Liver (tissue), 9 donors: Measurements from ENCODE around the gene SORCS2. TPM values are rescaled to one million over a fixed set of nuclear protein-coding genes. Genes with fewer than 3 reads are reported as not detected.

ENCODE experiments used
- DNase-seq: peaks from one replicate; pipeline ENCODE4 v3.0.0-alpha.2; 2017; ENCODE audit warnings: low spot score
- H3K27ac ChIP-seq, 2 donors: one replicate each; pipeline ENCODE4 v1.7.0; 2013; ENCODE audit warnings: inconsistent platforms in 2 of 2, low read length in 2 of 2, control low read depth in 1 of 2, low read depth in 1 of 2, mild to moderate bottlenecking in 1 of 2
- H3K27me3 ChIP-seq, 4 donors: one replicate each; pipeline versions ENCODE4 v1.6.1 to v1.7.0; 2013; ENCODE audit warnings: low read length in 3 of 4, inconsistent platforms in 1 of 4, mild to moderate bottlenecking in 1 of 4, moderate library complexity in 1 of 4; ENCODE audit not compliant: control insufficient read depth in 4 of 4, insufficient read depth in 4 of 4
- H3K36me3 ChIP-seq, 4 donors: one replicate each; pipeline versions ENCODE4 v1.6.1 to v1.7.0; 2013; ENCODE audit warnings: low read length in 3 of 4, mild to moderate bottlenecking in 3 of 4, low read depth in 1 of 4, moderate library complexity in 1 of 4; ENCODE audit not compliant: control insufficient read depth in 4 of 4, insufficient read depth in 3 of 4
- H3K4me1 ChIP-seq, 4 donors: one replicate each; pipeline versions ENCODE4 v1.6.1 to v1.7.0; 2013; ENCODE audit warnings: low read length in 3 of 4, mild to moderate bottlenecking in 3 of 4, moderate library complexity in 1 of 4; ENCODE audit not compliant: control insufficient read depth in 4 of 4, insufficient read depth in 4 of 4
- H3K4me3 ChIP-seq, 3 donors: one replicate each; pipeline versions ENCODE4 v1.6.1 to v1.7.0; 2013; ENCODE audit warnings: low read length in 3 of 3, control low read depth in 1 of 3, low read depth in 1 of 3, mild to moderate bottlenecking in 1 of 3
- H3K9ac ChIP-seq, 2 donors: one replicate each; pipeline ENCODE4 v1.7.0; 2013; ENCODE audit warnings: low read length in 2 of 2, mild to moderate bottlenecking in 2 of 2, moderate library complexity in 2 of 2, control low read depth in 1 of 2, low read depth in 1 of 2
- H3K9me3 ChIP-seq, 4 donors: one replicate each; pipeline versions ENCODE4 v1.6.1 to v1.7.0; 2013; ENCODE audit warnings: low read length in 3 of 4; ENCODE audit not compliant: control insufficient read depth in 4 of 4
- ATF3 ChIP-seq: IDR thresholded peaks from 2 replicates; pipeline ENCODE4 v1.6.1; 2016; ENCODE audit warnings: antibody characterized with exemption
- CTCF ChIP-seq: fragments of 150-350 bp; IDR thresholded peaks from 2 replicates; pipeline ENCODE4 v1.5.1; 2017; ENCODE audit warnings: improper control_type of control experiment, low read depth, low read length; ENCODE audit not compliant: missing input control
- FOXA1 ChIP-seq: IDR thresholded peaks from 2 replicates; pipeline ENCODE4 v1.6.1; 2016; ENCODE audit warnings: antibody characterized with exemption
- FOXA2 ChIP-seq: IDR thresholded peaks from 2 replicates; pipeline ENCODE4 v1.6.1; 2016; ENCODE audit warnings: antibody characterized with exemption
- HNF4A ChIP-seq, 2 donors: conservative IDR thresholded peaks; 2 replicates each; pipeline ENCODE4 v1.6.1; 2016; ENCODE audit warnings: antibody characterized with exemption in 2 of 2, mild to moderate bottlenecking in 2 of 2
- HNF4G ChIP-seq: IDR thresholded peaks from 2 replicates; pipeline ENCODE4 v1.6.1; 2016; ENCODE audit warnings: antibody characterized with exemption
- MAX ChIP-seq: IDR thresholded peaks from 2 replicates; pipeline ENCODE4 v1.6.1; 2016; ENCODE audit warnings: antibody characterized with exemption
- RAD21 ChIP-seq, 2 donors: IDR thresholded peaks; 2 replicates each; pipeline ENCODE4 v1.6.1; 2016; ENCODE audit warnings: antibody characterized with exemption in 2 of 2, mild to moderate bottlenecking in 2 of 2
- REST ChIP-seq: IDR thresholded peaks from 2 replicates; pipeline ENCODE4 v1.6.1; 2016; ENCODE audit warnings: antibody characterized with exemption, mild to moderate bottlenecking
- RXRA ChIP-seq, 2 donors: IDR thresholded peaks; 2 replicates each; pipeline ENCODE4 v1.6.1; 2017 to 2018; ENCODE audit warnings: antibody characterized with exemption in 2 of 2, mild to moderate bottlenecking in 1 of 2
- YY1 ChIP-seq: IDR thresholded peaks from 2 replicates; pipeline ENCODE4 v1.6.1; 2016; ENCODE audit warnings: antibody characterized with exemption, mild to moderate bottlenecking
- ZBTB33 ChIP-seq: IDR thresholded peaks from 2 replicates; pipeline ENCODE4 v1.6.1; 2016; ENCODE audit warnings: antibody characterized with exemption
- WGBS: extraction: QIAGEN DNeasy Blood & Tissue Kit; methylation state at CpG from one replicate; pipeline ENCODE4 v1.1.7; 2013; 5-methylcytosine and 5-hydroxymethylcytosine counted together
- polyA plus RNA-seq, 2 donors: library from polyadenylated mRNA; stranded (reverse) in 1 of 2; unstranded in 1 of 2; fragments of 200-250 nt in 1 of 2; fragments of >200 nt in 1 of 2; fragmentation: Nextera tagmentation in 1 of 2; extraction: Ambion mirVana in 1 of 2; gene quantifications; one replicate each; pipeline versions ENCODE4 v1.2.1 to v1.2.3, GENCODE V29; 2013 to 2015
- total RNA-seq, 2 donors: library from RNA; depleted of rRNA; stranded (reverse); fragments of >200 nt; gene quantifications; one replicate each; pipeline ENCODE4 v1.2.3, GENCODE V29; 2014
- donor health status: healthy.
- donor health status: healthy.
- donor health status: healthy.
- donor health status: healthy.
- donor health status: healthy.

Gene SORCS2
- total and polyA plus RNA-seq, 4 donors: 0.10 to 1.4 (median 0.92) TPM

GRCh38 chr4:7354927-7355326, 162.6 kb downstream of the SORCS2 start:
- no peak overlapping the region for H3K4me3 ChIP-seq
- H3K27ac ChIP-seq: no peak overlapping the region
- no peaks in the 10 kb centered on the region for H3K27me3 ChIP-seq
- H3K9me3 ChIP-seq: no peaks in the 10 kb centered on the region
- no peaks in the 10 kb centered on the region for H3K4me1 ChIP-seq
- no peaks in the 10 kb centered on the region for H3K36me3 ChIP-seq
- WGBS: 88% methylated on average over 5 of the region's 5 CpGs
- TF ChIP-seq ATF3 (no peak), FOXA1 (no peak), CTCF (no peak)
- no peak overlapping the region for H3K9ac ChIP-seq
- no peak for DNase-seq

- Histone ChIP-seq H3K36me3 (no peaks in the 10 kb centered on the region), H3K27me3 (no peaks in the 10 kb centered on the region), H3K4me3 (no peak overlapping the region), H3K27ac (no peak overlapping the region), H3K9me3 (no peaks in the 10 kb centered on the region), H3K9ac (no peak overlapping the region), H3K4me1 (no peaks in the 10 kb centered on the region)
- WGBS: 86% methylated on average over 3 of the region's 3 CpGs
- no peak for DNase-seq
- TF ChIP-seq HNF4G: no peak
- TF ChIP-seq HNF4A (conservative IDR thresholded peaks at IDR 0.05): no peak
- no peak for TF ChIP-seq REST
- no peak for TF ChIP-seq MAX
These were observed 163.5 kb downstream of the SORCS2 start for GRCh38 chr4:7355795-7356194.

GRCh38 chr4:7356667-7357310, 164.5 kb downstream of the SORCS2 start:
- H3K36me3 ChIP-seq: no peaks in the 10 kb centered on the region
- H3K27me3 ChIP-seq: no peaks in the 10 kb centered on the region
- H3K9me3 ChIP-seq: no peaks in the 10 kb centered on the region
- no peak overlapping the region for H3K4me3 ChIP-seq
- no peak for TF ChIP-seq ATF3
- TF ChIP-seq FOXA2: no peak
- TF ChIP-seq YY1: no peak
- no peak for TF ChIP-seq RAD21 (IDR thresholded peaks at IDR 0.05)
- TF ChIP-seq RXRA (IDR thresholded peaks at IDR 0.05): no peak
- TF ChIP-seq ZBTB33: no peak
- WGBS: 83% methylated on average over 12 of the region's 12 CpGs
- no peak for DNase-seq
- no peak overlapping the region for H3K9ac ChIP-seq
- H3K4me1 ChIP-seq: no peaks in the 10 kb centered on the region
- H3K27ac ChIP-seq: no peak overlapping the region
